Ishikawa (cell line): Measurements from ENCODE around the gene ESRRA.

Source experiments
- CEBPB ChIP-seq: IDR thresholded peaks from 2 replicates; pipeline ENCODE4 v1.6.1; 2012
- CREB1 ChIP-seq: IDR thresholded peaks from 2 replicates; pipeline ENCODE4 v1.6.1; 2012; ENCODE audit warnings: low read depth
- EGR1 ChIP-seq: IDR thresholded peaks from 2 replicates; pipeline ENCODE4 v1.6.1; 2012
- EP300 ChIP-seq: IDR thresholded peaks from 2 replicates; pipeline ENCODE4 v1.6.1; 2012; ENCODE audit warnings: borderline replicate concordance
- FOXM1 ChIP-seq: IDR thresholded peaks from 2 replicates; pipeline ENCODE4 v1.6.1; 2012; ENCODE audit warnings: low read depth, borderline replicate concordance
- NFIC ChIP-seq: IDR thresholded peaks from 2 replicates; pipeline ENCODE4 v1.6.1; 2012
- RAD21 ChIP-seq: IDR thresholded peaks from 2 replicates; pipeline ENCODE4 v1.6.1; 2012; ENCODE audit warnings: low read depth
- TAF1 ChIP-seq: IDR thresholded peaks from 2 replicates; pipeline ENCODE4 v1.6.1; 2012; ENCODE audit warnings: low read depth, mild to moderate bottlenecking
- TCF12 ChIP-seq: IDR thresholded peaks from 2 replicates; pipeline ENCODE4 v1.6.1; 2012; ENCODE audit warnings: low read depth
- TEAD4 ChIP-seq: IDR thresholded peaks from 2 replicates; pipeline ENCODE4 v1.6.1; 2012
- YY1 ChIP-seq: IDR thresholded peaks from 2 replicates; pipeline ENCODE4 v1.6.1; 2012; ENCODE audit warnings: low read depth
- ZBTB7A ChIP-seq: IDR thresholded peaks from 2 replicates; pipeline ENCODE4 v1.6.1; 2012; ENCODE audit warnings: low read depth
- TF ChIP-seq, protein P1 (sequence below): IDR thresholded peaks from 2 replicates; pipeline ENCODE4 v1.6.1; 2012; ENCODE audit warnings: low read depth, mild to moderate bottlenecking
- TF ChIP-seq, protein P2 (sequence below): IDR thresholded peaks from 2 replicates; pipeline ENCODE4 v1.6.1; 2012
- TF ChIP-seq, protein P3 (sequence below): IDR thresholded peaks from 2 replicates; pipeline ENCODE4 v1.6.1; 2012

Gene ESRRA

DNA sequence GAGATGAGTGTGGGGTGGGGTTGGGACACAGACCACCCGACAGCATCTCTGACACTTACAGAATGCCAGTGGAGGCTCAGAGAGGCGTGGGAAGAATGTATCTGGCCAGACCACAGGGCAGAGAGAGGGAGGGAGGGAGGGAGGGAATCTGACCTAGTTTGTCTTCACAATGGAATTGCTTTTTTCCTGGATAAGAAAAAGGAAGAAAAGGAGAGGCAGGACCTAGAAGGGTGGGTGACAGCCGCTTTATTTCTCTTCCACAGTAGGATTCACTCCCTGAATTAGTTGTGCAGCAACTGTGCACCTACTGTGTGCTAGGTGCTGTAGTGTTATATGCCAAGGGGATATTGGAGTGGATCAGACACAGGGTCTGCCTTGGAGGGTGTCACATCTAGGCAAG lies 10.6 kb upstream of the ESRRA start:
- TF ChIP-seq, protein P1, sequence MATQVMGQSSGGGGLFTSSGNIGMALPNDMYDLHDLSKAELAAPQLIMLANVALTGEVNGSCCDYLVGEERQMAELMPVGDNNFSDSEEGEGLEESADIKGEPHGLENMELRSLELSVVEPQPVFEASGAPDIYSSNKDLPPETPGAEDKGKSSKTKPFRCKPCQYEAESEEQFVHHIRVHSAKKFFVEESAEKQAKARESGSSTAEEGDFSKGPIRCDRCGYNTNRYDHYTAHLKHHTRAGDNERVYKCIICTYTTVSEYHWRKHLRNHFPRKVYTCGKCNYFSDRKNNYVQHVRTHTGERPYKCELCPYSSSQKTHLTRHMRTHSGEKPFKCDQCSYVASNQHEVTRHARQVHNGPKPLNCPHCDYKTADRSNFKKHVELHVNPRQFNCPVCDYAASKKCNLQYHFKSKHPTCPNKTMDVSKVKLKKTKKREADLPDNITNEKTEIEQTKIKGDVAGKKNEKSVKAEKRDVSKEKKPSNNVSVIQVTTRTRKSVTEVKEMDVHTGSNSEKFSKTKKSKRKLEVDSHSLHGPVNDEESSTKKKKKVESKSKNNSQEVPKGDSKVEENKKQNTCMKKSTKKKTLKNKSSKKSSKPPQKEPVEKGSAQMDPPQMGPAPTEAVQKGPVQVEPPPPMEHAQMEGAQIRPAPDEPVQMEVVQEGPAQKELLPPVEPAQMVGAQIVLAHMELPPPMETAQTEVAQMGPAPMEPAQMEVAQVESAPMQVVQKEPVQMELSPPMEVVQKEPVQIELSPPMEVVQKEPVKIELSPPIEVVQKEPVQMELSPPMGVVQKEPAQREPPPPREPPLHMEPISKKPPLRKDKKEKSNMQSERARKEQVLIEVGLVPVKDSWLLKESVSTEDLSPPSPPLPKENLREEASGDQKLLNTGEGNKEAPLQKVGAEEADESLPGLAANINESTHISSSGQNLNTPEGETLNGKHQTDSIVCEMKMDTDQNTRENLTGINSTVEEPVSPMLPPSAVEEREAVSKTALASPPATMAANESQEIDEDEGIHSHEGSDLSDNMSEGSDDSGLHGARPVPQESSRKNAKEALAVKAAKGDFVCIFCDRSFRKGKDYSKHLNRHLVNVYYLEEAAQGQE, result no peak
- TF ChIP-seq CREB1 (no peak), TAF1 (no peak), RAD21 (no peak), ZBTB7A (no peak), EP300 (no peak), FOXM1 (no peak), NFIC (no peak), CEBPB (no peak), TCF12 (no peak), YY1 (no peak), TEAD4 (no peak), EGR1 (no peak)
- TF ChIP-seq, protein P2, sequence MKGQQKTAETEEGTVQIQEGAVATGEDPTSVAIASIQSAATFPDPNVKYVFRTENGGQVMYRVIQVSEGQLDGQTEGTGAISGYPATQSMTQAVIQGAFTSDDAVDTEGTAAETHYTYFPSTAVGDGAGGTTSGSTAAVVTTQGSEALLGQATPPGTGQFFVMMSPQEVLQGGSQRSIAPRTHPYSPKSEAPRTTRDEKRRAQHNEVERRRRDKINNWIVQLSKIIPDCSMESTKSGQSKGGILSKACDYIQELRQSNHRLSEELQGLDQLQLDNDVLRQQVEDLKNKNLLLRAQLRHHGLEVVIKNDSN, result no peak
- TF ChIP-seq, protein P3, sequence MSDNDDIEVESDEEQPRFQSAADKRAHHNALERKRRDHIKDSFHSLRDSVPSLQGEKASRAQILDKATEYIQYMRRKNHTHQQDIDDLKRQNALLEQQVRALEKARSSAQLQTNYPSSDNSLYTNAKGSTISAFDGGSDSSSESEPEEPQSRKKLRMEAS, result no peak

DNA sequence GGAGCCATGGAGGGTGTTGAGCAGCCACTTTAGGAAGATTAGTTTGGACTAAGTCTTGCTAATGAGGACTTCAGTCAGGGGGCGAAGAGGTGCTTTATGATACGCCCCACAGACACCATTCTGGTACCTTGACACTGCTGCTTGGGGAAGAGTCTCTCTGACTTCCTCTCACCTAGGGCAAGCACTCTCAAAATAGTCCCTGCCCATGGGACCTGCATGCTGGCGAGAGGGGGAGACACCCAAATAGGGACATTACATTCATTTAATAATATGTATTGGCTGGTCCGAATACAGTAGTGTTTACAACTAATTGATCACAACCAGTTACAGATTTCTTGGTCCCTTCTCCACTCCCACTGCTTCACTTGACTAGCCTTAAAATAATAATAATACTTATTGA lies 9.6 kb upstream of the ESRRA start:
- TF ChIP-seq, protein P2, result no peak
- no peak for TF ChIP-seq TEAD4
- no peak for TF ChIP-seq EP300
- no peak for TF ChIP-seq TAF1
- TF ChIP-seq ZBTB7A, result no peak
- TF ChIP-seq, protein P3, result no peak
- no peak for TF ChIP-seq EGR1
- TF ChIP-seq CREB1, result no peak
- no peak for TF ChIP-seq RAD21
- TF ChIP-seq CEBPB, result no peak
- TF ChIP-seq FOXM1, result no peak
- TF ChIP-seq TCF12, result no peak
- no peak for TF ChIP-seq NFIC

DNA sequence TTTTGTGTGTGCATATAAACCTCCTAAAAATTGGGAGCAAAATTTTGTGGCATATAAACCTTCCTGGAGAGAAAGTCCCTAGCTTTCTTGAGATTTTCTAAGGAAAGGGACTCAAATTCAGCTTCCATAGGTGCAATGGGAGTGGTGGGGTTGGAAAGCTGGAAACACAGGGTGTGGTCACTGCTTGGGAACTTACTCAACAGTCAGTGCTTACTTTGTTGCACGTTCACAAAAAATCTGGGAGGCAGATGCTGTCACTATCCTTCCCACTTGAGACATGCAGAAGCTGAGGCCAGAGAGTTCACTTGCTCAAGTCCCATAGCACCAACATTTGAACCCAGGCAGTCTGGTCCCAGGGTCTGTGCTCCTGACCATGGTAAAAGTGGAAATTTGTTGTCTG lies 9.1 kb upstream of the ESRRA start:
- TF ChIP-seq, protein P1, result no peak
- TF ChIP-seq, protein P3, result no peak
- TF ChIP-seq TCF12 (no peak), NFIC (no peak), TEAD4 (no peak), RAD21 (no peak), EGR1 (no peak), YY1 (no peak), TAF1 (no peak)
- TF ChIP-seq, protein P2, result no peak

DNA sequence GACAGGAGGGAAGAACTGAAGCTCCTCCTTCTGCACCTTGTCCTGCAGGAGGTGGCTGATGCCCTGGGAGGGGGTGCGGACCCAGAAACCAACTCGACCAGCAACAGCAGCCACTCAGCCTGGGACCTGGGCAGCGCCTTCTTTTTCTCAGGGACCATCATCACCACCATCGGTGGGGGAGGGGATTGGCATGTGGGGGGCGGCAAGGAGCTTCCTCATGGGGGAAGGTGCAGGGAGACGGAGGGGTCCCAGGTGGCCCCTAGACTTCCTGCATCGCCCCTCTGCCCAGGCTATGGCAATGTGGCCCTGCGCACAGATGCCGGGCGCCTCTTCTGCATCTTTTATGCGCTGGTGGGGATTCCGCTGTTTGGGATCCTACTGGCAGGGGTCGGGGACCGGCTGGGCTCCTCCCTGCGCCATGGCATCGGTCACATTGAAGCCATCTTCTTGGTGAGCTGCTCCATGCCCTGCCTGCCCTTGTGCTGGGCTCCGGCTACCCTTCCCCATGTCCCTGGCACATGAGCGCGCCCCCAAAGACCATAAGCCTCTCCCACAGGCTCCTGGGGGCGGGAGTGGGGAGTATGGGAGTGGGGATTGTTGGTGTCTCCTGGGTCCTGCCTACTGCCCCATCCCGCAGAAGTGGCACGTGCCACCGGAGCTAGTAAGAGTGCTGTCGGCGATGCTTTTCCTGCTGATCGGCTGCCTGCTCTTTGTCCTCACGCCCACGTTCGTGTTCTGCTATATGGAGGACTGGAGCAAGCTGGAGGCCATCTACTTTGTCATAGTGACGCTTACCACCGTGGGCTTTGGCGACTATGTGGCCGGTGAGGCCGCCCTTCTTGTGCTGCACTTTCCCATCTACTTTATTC lies 8.3 kb upstream of the ESRRA start:
- TF ChIP-seq TEAD4 (no peak), CEBPB (no peak), RAD21 (no peak), EP300 (no peak), EGR1 (no peak), ZBTB7A (no peak), TAF1 (no peak), YY1 (no peak), TCF12 (no peak), NFIC (no peak), FOXM1 (no peak), CREB1 (no peak)
- TF ChIP-seq, protein P2, result no peak
- TF ChIP-seq, protein P1, result no peak
- TF ChIP-seq, protein P3, result no peak
